ENCODE data around the gene MACROD2. TPM values are rescaled to one million over a fixed set of nuclear protein-coding genes. Genes with fewer than 3 reads are reported as not detected.

Gene MACROD2
- total and polyA plus RNA-seq, 2 of the 4 experiments (the other 2 are of a cell fraction) = not detected

DNA sequence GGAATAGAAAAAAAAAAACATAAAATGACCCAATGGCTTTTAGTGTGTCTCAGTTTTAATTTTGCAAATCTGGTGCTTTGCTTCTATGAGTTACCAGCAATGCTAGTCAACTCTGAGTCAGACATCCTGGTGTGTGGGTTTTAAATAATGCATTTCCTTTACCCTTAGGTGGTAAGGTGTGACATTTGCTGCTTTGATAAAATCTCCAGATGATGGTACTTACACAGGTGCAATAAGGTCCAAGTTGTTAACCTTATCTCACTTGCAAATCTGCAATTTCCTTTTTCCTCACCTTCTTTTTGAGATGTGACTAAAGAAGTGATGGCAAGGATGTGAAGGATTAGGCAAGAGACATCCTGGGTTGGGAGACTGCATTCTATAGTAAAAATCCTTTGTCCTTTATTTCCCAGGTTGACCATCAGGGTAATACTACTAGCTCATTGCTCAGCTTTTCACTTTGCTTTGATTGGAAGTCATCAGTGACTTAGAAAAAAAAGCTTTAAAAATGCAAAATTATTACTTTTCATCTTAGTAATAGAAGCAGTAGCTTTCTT is 1160.6 kb downstream of the MACROD2 start:
- intact Hi-C loops (cut with micrococcal nuclease) (no loop called here), in situ Hi-C loops (cut with MboI; ENCODE audit: low sequenced_read_pairs) (no loop called here), dilution Hi-C loops (cut with HindIII; ENCODE audit: low sequenced_read_pairs, unreplicated experiment) (no loop called here)
- Histone ChIP-seq H3K23ac (ENCODE audit: low read depth, low read length) (no peak overlapping the region), H2BK120ac (ENCODE audit: low read depth, low read length) (no peak overlapping the region), H3K18ac (ENCODE audit: low read depth, low read length) (no peak overlapping the region), H3K9ac (ENCODE audit: low read depth, low read length) (no peak overlapping the region), H3K9me3 (ENCODE audit: control insufficient read depth, insufficient read depth, low read length) (no peaks in the 10 kb centered on the region), H3K27me3 (ENCODE audit: control insufficient read depth, insufficient read depth, low read length) (no peaks in the 10 kb centered on the region), H3K4me2 (ENCODE audit: low read depth, low read length) (no peak overlapping the region), H4K20me1 (ENCODE audit: insufficient read depth, low read length) (no peaks in the 10 kb centered on the region), H3K4me3 (ENCODE audit: insufficient read depth, low read depth, low read length) (no peak overlapping the region), H4K5ac (ENCODE audit: low read depth, low read length) (no peak overlapping the region), H3K79me1 (ENCODE audit: low read depth in 1 of 2, low read length in 2 of 2) (no peaks in the 10 kb centered on the region), H3K4ac (ENCODE audit: low read depth, low read length) (no peak overlapping the region), H2AK9ac (replicated peaks; ENCODE audit: low read depth, low read length, poor library complexity) (no peak overlapping the region), H3K27ac (ENCODE audit: insufficient read depth, low read length) (no peak overlapping the region), H3K56ac (ENCODE audit: extremely low read depth, insufficient read depth, low read length) (no peak overlapping the region), H2AK5ac (ENCODE audit: low read depth, low read length) (no peak overlapping the region), H2BK20ac (ENCODE audit: low read depth, low read length) (no peak overlapping the region), H3K4me1 (ENCODE audit: control insufficient read depth, insufficient read depth, low read length) (no peaks in the 10 kb centered on the region), H4K91ac (ENCODE audit: insufficient read depth, low read depth, low read length) (no peak overlapping the region), H2BK5ac (ENCODE audit: low read depth, low read length, poor library complexity, severe bottlenecking) (no peak overlapping the region), H3K9me1 (ENCODE audit: insufficient read depth, low read length) (no peaks in the 10 kb centered on the region), H2BK15ac (ENCODE audit: low read depth, low read length) (no peak overlapping the region), H4K8ac (ENCODE audit: low read depth in 2 of 2, low read length in 2 of 2) (no peak overlapping the region), H2AFZ (replicated peaks; ENCODE audit: low read length, poor library complexity) (no peak overlapping the region), H3K14ac (replicated peaks; ENCODE audit: low read depth, low read length) (no peak overlapping the region), H3K36me3 (ENCODE audit: control insufficient read depth, insufficient read depth, low read length) (no peaks in the 10 kb centered on the region)
- BruUV-seq (replicated peaks) = no TSS peak
- ChIA-PET POLR2A (ENCODE audit: unreplicated experiment) (no interaction called here), CTCF (no interaction called here)
- ATAC-seq (ENCODE audit: low read depth) (no peak), DNase-seq (no peak)
- TF ChIP-seq MAZ (IDR thresholded peaks at IDR 0.05; ENCODE audit: borderline replicate concordance, low read depth, low read length) (no peak), BHLHE40 (IDR thresholded peaks at IDR 0.05; ENCODE audit: low read depth, low read length) (no peak), RAD21 (IDR thresholded peaks at IDR 0.05; ENCODE audit: low read length) (no peak), MXI1 (IDR thresholded peaks at IDR 0.05; ENCODE audit: borderline replicate concordance, low read depth, low read length) (no peak), POLR2A (IDR thresholded peaks at IDR 0.05; ENCODE audit: low read depth, low read length) (no peak), CEBPB (IDR thresholded peaks at IDR 0.05; ENCODE audit: low read depth, low read length) (no peak), RFX5 (IDR thresholded peaks at IDR 0.05; ENCODE audit: low read depth, low read length) (no peak), CHD1 (IDR thresholded peaks at IDR 0.05; ENCODE audit: low read depth, low read length) (no peak), SMC3 (IDR thresholded peaks at IDR 0.05; ENCODE audit: low read depth, low read length) (no peak), FOS (IDR thresholded peaks at IDR 0.05; ENCODE audit: low read depth, low read length) (no peak), USF2 (IDR thresholded peaks at IDR 0.05; ENCODE audit: low read depth, low read length) (no peak), MAFK (IDR thresholded peaks at IDR 0.05; ENCODE audit: low read depth, low read length) (no peak), RCOR1 (IDR thresholded peaks at IDR 0.05; ENCODE audit: insufficient replicate concordance, low read length) (no peak), ELK1 (IDR thresholded peaks at IDR 0.05; ENCODE audit: borderline replicate concordance, low read depth, low read length) (no peak), NFE2L2 (IDR thresholded peaks at IDR 0.05; ENCODE audit: low read depth, low read length) (no peak), CTCF (conservative IDR thresholded peaks at IDR 0.05; ENCODE audit: low read depth, low read length) (no peak)

Data from IMR-90 (cell line).